T-helper 2 cell (primary cell): ENCODE data around the gene RFC2.
A peak's percentile ranks its signal among the peaks of the same experiment; 100 is the strongest.
"Not testable (repeated sequence)": the region's sequence is repeated elsewhere in the genome, so short reads cannot be mapped to it uniquely, and the experiment has no call there.

ENCODE experiments used
- DNase-seq, 5 experiments: peaks; one replicate each; pipeline versions ENCODE4 v3.0.0 to v3.0.0-alpha.2; 2012 to 2022

RFC2 gene

DNA sequence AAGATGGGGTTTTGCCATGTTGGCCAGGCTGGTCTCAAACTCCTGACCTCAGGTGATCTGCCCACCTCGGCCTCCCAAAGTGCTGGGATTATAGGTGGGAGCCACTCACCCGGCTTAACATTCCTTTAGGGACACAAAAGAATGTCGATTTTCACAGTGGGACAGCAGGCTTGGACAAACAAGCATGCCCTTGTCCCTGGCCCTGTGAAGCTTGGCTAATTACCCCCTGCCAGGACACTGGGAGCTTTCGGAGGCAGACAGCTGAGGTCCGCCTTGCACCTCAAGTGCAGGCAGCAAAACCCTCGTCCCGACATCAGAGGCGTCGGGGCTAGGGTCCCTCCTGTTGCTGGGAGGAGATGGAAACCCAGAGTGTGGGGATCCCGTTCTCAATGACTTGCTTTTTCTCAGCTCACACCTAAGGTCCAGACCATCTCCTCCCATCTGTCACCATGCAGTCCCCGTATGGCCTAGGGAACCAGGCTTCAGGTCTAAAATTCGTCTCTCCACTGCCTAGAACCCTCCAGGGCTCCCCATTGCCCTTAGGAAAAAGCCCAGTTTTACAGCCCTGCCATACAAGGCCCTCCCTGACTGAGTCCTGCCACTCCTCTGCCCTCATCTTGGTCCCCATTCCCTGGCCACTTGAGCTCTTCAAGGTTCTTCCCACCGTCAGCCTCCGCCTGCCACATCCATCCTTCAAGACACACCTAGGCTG lies 28.7 kb upstream of the RFC2 start:
- DNase-seq: no peak

DNA sequence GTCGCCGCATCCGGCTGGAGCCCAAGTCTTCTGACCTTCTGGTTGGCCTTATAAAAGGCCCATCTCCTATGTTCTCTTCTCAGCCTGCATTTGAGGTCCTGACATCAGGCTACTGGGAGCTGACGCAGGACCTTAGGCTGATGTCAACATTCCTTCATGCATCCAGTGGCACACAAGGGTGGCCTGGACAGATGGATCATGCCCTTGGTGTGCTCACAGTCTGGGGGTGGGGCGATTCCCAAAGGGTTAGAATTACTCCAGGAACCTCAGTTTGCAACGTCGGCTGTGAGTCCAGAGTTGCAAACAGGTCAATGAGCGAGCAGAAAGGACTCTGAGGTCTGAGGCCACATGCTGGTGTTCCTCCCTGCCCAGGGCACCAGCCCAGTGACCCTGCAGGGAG lies 26.8 kb upstream of the RFC2 start:
- DNase-seq: no peak

DNA sequence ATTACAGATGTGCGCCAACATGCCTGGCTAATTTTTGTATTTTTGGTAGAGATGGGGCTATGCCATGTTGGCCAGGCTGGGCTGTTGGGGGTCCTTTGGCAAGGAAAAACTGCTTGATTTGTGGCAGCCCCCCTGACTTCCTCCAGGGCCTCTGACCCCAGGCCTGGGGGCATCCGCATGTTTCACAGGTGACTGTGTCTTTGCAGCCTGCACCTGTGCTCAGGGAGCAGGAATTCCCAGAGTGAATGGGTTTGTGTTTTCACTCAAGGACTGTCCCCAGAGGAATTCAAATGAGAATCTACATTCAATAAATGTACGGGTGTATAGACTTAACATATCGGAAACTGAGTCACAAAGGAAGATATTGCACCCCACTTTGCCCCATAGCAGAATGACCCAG lies 23.4 kb upstream of the RFC2 start:
- no peak for DNase-seq

DNA sequence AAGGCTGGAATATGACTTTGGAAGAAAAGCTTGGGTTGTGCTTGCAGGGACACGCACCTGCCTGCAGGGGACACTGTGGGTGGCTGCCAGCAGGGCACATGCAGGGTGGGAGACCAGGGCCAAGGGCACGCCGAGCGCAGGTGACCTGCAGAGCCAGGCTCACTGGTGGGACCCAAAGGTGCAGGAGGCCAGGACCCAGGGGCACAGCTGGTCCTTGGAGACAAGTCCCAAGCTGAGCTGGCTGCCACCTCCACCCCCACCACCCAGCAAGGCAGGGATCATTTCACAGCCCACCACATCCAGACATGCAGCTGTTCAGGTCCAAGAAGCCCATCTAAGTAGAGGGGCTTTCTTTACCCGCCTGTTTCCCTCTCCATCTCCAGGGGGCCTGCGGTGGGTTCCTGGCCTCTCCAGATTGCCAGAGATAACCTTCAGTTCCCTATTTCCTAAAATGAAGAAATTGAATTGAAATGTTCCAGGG lies 21.2 kb upstream of the RFC2 start:
- no peak for DNase-seq

DNA sequence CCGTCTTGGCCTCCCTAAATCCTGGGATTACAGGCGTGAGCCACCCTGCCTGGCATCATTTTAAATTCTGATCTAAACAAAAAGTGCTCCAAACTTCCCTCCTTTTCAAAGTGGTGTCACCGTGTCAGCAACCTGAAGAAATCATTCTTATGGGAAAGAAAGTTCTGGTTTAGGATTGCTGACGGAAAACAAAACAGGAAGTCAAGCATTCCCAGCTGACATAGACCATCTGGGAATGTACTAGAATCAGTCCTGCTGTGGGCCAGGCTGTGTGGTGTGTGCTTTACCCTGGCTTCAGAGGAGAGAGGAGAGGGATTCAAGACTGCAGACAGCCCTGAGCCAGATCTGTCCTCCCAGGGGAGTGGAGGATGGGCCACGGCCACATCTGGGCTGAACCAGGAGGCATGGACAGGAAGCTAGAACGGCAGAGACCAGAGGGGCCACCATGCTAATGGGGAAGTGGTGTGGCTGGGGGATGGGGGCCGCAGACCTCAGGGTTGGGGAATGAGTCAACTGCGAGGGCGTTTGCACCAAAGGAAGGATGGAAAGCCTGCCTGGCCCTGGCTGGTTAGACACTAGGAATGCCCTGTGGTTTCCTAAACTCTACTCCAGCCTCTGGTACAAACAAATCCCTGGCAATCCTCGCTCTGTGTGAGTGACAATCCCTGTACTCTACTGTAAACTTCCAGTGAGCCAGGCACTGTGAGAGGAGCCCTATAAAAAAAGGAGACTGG lies 18.3 kb upstream of the RFC2 start:
- peak in 1 of 5 experiments; percentile 44 for DNase-seq

DNA sequence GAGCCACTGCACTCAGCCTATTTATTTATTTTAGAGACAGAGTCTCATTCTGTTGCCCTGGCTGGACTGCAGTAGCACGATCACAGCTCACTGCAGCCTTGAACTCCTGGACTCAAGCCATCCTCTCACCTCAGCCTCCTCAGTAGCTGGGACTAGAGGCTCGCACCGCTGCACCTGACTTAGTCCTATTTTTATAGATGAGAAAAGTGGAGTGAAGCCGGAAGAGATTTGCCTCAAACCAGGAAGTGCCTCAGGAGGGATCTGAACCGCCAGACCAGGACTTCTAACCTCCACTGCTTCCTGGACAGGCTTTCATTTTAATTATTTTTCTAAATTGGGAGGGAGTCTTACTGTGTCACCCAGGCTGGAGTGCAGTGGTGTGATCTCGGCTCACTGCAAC lies 17.5 kb upstream of the RFC2 start:
- DNase-seq: no peak

DNA sequence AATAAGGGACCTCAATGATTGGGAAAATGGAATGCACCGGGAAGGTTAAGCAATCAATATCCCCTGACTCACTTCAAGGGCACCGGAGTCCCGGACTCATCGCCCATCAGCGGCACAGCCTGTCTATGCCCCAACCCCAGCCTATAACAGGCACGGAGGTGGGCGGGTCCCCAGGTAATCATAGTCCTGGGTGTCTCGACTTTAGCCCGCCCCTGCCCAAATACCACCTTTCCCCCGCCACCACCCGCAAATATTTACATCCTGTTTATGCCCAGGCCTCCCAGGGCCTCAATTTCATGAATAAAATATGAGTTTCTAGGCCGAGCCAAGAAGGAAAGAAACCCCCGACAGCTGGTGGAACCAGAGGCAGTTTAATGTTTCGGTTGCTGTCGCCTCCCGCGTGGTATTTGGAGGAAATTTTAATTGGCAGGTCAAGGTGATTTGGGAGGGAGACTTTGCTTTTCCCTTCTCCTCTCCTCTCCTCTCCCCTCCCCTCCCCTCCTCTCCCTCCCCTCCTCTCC lies 15.6 kb upstream of the RFC2 start:
- peak in 4 of 5 experiments; percentile 44 to 72 (median 50) for DNase-seq

DNA sequence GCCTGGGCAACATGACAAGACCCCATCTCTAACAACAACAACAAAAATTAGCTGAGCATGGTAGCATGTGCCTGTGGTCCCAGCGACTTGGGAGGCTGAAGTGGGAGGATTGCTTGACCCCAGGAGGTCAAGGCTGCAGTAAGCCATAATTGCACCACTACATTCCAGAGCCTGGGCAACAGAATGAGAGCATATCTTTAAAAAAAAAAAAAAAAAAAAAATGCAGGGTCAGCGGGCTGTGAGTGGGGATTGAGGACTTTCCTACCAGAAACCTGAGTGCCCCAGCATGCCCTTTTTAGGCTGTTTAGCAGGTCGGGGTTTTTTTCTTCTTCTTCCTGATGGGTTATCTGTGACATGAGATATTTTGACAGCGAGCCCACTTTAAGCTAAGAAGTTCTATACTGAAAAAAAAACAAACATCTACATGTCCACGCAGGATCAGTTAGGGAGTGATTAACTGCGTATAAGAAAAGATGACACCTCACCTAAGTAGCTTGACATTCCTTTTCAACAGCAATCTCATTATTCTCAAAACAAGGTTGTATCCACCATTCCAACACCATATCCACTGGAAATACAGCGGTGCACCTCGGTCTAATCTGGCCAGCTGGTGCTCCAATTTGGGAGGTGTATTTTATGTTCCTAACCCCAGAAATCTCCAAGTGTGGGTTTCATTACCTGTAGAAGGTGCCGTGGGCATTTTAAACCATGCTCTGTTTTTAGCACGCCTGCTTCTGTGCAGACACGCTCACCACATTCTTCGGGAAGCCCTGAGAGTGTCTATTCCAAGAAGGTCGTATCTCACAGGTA lies 13.8 kb upstream of the RFC2 start:
- no peak for DNase-seq

DNA sequence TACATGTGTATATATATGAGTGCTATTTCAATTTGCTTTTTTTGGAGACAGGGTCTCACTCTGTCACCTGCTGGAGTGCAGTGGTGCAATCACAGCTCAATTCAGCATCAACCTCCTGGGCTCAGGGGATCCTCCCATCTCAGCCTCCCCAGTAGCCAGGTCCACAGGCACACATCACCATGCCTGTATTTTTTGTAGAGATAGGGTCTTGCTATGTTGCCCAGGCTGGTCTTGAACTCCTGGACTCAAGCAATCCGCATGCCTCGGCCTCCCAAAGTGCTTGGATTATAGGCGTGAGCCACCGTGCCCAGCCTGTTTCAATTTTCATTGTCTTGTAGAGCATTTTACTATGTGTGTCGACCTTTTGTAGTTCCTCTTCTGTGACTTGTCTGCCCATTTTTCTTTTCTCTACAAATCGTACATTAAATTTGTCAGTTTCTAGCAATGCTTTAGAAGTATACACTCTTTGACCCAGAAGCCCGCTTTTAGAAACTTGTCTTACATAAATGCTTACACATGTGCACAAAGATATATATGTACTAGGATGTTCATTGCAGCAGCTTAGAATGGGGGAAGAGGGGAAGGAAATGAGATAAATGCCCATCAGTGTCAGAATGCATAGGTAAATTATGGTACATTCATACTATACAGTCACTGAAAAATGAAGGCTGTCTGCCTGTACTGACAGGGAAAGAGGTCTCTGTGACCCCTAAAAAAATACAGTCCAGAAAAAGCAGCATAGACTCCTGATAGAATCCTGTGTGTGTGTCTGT lies 12.2 kb upstream of the RFC2 start:
- DNase-seq: no peak

DNA sequence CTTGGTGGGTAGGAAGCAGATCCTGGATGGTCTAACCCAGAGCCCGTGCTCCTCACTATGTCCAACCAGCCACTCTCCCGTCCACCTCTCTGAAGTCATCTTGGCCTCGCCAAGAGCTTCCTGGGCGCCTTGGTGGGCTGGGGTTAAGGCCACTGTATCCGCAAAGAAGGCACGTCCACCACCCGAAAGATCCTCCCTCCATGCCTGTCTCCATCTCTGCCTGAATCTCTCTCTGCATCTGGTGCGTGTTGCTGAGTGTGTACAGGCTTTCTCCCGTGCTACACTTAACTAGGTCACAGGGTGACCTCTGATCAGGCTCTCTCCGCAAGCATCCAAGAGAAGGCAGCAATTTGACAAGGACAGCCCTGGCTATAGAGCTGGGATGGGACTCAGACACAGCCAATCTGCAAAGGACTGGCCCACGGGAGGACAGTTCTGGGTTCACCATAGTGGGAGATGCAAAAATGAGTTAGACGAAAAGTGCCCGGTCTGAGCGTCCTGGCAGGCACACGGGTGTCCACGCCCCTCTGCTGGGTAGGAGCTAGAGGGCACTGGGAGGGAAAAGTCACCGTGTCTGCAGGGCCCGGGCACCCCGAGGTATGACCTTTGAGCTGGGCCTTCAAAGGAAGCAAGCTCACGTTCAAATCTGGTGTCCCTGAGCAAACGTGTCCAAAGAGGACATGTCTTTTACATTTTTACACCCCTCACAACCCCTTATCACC lies 9.4 kb upstream of the RFC2 start:
- no peak for DNase-seq

DNA sequence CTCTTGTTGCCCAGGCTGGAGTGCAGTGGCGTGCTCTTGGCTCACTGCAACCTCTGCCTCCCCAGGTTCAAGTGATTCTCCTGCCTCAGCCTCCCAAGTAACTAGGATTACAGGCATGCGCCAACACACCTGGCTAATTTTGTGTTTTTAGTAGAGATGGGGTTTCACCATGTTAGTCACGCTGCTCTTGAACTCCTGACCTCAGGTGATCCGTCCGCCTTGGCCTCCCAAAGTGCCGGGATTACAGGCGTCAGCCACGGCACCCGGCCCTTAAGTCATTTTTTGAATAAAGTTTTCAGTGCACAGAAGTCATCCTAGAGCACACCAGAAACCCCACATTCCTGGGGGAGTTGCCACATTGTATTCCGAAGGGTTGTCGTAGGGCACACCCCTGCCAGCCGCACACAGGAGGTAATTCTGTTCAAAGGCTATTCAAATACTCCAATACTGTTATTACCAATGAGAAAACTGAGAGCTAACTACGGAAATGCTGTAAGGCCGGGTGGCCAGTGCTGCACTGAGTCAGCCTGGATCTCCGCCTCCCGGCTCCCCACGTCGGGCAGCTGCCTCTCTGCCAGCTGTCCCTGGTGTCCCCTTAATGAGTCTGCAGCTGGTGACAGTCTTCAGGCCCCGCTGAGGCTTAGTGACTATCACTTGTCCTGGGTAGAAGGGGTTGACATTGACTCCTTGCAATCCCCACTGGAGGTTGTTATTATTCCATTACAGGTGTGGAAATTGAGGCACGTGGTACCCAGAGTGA lies 8.6 kb upstream of the RFC2 start:
- DNase-seq: no peak

DNA sequence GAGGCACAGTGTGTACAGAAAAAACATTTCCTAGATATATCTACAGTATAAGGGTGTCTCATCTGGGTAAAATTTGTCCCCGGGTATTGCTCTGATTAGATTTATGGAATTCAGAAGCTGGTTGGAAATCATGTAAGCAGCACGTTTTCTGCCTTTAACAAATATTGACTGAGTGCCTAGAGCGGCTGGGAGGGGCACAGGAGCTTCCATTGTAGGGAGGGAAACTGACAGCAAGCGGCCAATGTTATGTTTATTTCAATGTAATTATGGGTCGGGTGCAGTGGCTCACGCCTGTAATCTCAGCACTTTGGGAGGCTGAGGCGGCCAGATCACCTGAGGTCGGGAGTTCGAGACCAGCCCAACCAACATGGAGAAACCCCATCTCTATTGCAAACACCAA lies 4.4 kb upstream of the RFC2 start:
- no peak for DNase-seq

DNA sequence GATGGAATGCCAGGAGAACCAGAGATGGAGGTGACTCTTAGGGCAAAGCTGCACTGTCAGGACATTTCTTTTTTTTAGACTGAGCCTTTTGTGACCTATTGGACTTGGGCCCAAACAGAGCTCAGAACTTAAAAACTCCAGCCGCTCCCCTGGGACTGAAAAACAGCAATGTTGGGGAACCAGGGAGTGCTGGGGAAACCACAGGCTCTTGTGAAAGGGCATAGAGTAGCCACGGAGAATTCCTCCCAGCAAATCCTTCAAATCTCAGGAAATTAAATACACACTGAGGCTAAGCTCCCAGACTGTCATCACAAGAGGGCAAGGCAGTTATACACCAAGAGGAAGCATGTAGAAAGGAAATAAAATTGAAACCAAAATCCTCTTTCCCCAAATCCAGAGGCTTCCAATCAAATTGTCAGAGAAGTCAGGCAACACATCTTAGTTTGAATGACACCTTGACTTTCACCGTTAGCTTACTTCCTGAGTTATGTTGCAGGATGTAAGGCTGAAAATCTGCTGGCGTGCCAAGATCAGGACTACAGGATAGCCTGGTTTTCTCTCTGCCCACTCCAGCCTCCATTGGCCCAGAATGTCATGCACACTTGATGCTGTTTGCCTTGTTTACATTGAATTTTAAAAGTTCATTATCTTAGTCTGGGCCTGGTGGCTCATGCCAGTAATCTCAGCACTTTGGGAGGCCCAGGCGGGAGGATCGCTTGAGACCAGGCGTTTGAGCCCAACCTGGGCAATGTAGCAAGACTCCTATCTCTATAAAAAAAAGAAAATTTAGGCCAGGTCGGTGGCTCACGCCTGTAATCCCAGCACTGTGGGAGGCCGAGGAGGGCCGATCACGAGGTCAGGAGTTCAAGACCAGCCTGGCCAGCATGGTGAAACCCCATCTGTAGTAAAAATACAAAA lies 2.6 kb upstream of the RFC2 start:
- no peak for DNase-seq

DNA sequence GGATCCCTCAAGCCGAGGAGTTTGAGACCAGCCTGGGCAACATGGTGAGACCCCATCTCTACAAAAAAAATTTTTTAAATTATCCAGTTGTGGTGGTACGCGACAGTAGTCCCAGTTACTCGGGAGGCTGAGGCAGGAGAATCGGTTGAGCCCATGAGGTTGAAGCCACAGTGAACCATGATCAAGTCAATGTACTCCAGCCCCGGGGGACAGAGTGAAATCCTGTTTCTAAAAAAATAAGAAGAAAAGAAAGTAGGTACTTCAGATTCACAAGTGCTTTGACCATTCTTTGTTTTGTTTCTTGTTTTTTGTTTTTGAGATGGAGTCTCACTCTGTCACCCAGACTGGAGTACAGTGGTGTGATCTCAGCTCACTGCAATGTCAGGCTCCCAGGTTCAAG lies 1.3 kb upstream of the RFC2 start:
- not testable (repeated sequence) for DNase-seq

DNA sequence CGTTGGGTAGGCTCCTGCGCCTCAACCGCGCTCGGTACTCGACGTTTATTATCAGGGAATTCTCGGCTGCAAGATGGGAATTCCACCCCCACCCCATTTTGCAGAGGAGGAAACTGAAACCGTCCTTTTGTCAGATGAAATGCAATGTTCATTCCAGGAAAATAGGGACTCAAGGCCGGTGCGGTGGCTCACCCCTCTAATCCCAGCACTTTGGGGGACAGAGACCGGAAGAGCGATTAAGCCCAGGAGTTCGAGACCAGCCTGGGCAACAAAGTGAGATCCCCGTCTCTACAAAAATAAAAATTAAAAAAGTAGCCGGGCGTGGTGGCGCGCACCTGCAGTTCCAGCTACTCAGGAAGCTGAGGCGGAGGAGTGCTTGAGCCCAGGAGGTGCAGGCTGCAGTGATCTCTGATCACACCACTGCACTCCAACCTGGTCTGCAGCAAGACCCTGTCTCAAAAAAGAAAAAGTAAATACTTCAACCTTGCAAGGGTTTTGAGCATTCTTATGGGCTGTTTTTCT lies 720 bp upstream of the RFC2 start:
- DNase-seq: no peak

DNA sequence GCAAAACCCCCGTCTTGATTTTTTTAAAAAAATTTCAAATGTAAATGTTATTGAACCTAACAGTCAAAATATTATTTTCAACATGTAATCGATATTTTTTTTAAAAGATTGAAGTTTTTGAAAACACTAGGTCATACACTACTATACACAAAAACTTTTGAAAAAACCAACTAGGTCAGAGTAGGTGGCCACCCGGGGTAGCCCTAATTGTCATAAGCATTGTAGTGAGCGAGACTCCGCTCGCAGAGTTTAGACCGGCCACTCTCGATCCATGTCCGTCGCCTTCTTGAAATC lies 417 bp downstream of the RFC2 start:
- no peak for DNase-seq

DNA sequence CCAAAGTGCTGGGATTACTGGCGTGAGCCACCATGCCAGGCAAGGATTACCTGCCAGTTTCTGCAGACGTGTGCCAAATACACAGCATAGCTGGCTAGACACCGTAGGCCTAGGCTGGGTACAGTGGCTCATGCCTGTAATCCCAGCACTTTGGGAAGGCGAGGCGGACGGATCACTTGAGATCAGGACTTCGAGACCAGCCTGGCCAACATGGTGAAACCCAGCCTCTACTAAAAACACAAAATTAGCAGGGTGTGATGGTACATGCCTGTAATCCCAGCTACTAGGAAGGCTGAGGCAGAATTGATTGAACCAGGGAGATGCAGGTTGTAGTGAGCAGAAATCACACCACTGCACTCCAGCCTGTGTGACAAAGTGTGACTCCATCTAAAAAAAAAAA lies 868 bp downstream of the RFC2 start:
- peak in 1 of 5 experiments; percentile 31 for DNase-seq

DNA sequence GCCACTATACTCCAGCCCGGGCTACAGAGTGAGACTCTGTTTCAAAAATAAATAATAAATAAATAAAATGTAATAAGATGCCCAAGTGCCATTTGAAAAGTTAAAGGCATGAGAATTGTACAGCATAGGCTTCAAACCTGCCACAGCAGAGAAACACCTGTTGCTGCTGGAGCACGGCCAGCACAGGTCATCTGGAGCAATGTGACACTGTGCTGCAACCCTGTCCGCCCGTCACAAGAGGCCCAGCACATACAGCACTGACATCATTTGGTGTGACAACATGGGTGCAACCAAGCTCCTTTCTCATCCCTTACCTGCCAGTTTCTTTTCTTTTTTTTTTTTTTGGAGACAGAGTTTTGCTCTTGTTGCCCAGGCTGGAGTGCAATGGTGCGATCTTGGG lies 1.3 kb downstream of the RFC2 start:
- DNase-seq: no peak

DNA sequence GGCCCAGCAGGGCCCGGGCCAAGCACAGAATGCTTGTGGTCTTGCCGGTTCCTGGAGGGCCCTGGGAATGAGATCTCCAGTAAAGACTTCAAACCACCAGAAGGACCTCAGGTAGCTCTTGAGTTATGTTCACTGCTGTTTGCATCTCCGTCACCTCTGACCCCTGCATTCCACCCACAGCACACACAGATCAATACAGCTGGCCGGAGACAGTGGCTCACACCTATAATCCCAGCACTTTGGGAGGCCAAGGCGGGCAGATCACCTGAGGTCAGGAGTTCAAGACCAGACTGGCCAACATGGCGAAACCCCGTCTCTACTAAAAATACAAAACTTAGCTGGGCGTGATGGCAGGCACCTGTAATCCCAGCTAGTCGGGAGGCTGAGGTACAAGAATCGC lies 5.1 kb downstream of the RFC2 start:
- DNase-seq: not testable (repeated sequence)

DNA sequence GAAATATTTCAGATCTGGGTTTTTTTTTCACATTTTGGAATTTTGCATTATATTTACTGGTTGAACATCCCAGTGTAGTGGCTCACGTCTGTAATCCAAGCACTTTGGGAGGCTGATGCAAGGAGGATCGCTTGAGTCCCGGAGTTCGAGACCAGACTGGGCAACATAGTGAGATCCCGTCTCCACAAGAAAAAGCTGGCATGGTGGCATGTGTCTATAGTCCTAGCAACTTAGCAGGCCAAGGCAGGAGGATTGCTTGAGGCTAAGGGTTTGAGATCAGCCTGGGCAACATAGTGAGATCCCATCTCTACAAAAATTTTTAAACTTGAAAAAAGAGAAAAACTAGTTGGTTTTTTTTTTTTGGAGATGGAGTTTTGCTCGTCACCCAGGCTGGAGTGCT lies 6.0 kb downstream of the RFC2 start:
- no peak for DNase-seq
